SK-N-SH treated with all-trans-retinoic acid at 6 μM for 48 hours (cell line): ENCODE results near the gene GRK4.

Source experiments
- ATAC-seq: fragments of 200-7000 bp; cut with Tn5 transposase; 3 replicates; pipeline ENCODE4 v1.9.1; 2020; ENCODE audit warnings: mild to moderate bottlenecking, moderate library complexity
- ARNTL ChIP-seq: fragments of 450-650 bp; formaldehyde crosslinking; IDR thresholded peaks from 2 replicates; pipeline ENCODE4 v1.5.0; 2020; ENCODE audit warnings: low read depth, mild to moderate bottlenecking, moderate library complexity, borderline replicate concordance
- BACH2 ChIP-seq: fragments of 250-450 bp; sonication (Bioruptor Pico); IDR thresholded peaks from 2 replicates; pipeline ENCODE4 v1.9.0; 2021; ENCODE audit warnings: mild to moderate bottlenecking, borderline replicate concordance
- CSDC2 ChIP-seq: fragments of 250-450 bp; sonication (Bioruptor Pico); IDR thresholded peaks from 2 replicates; pipeline ENCODE4 v1.5.0; 2020; ENCODE audit warnings: mild to moderate bottlenecking, moderate library complexity
- ESRRG ChIP-seq: fragments of 250-450 bp; sonication (Bioruptor Pico); IDR thresholded peaks from 2 replicates; pipeline ENCODE4 v1.6.1; 2021; ENCODE audit warnings: mild to moderate bottlenecking
- GLIS3 ChIP-seq: fragments of 250-450 bp; sonication (Bioruptor Pico); IDR thresholded peaks from 2 replicates; pipeline ENCODE4 v1.5.0; 2020; ENCODE audit warnings: mild to moderate bottlenecking, moderate library complexity
- PATZ1 ChIP-seq: fragments of 250-450 bp; sonication (Bioruptor Pico); IDR thresholded peaks from 2 replicates; pipeline ENCODE4 v1.8.0; 2020; ENCODE audit warnings: mild to moderate bottlenecking, moderate library complexity, borderline replicate concordance
- TSHZ2 ChIP-seq: fragments of 250-450 bp; sonication (Bioruptor Pico); IDR thresholded peaks from 2 replicates; pipeline ENCODE4 v1.5.0; 2020; ENCODE audit warnings: mild to moderate bottlenecking, moderate library complexity
- ZC3H10 ChIP-seq: fragments of 250-450 bp; sonication (Bioruptor Pico); IDR thresholded peaks from 2 replicates; pipeline ENCODE4 v1.5.1; 2021; ENCODE audit warnings: mild to moderate bottlenecking, moderate library complexity
- ZFP3 ChIP-seq: fragments of 250-450 bp; sonication (Bioruptor Pico); IDR thresholded peaks from 2 replicates; pipeline ENCODE4 v1.5.0; 2020; ENCODE audit warnings: mild to moderate bottlenecking, moderate library complexity
- ZNF565 ChIP-seq: fragments of 450-650 bp; formaldehyde crosslinking; conservative IDR thresholded peaks from 2 replicates; pipeline ENCODE4 v1.5.0; 2020; ENCODE audit warnings: low read depth, mild to moderate bottlenecking, moderate library complexity
- ZNF70 ChIP-seq: fragments of 450-650 bp; formaldehyde crosslinking; IDR thresholded peaks from 2 replicates; pipeline ENCODE4 v1.5.0; 2020; ENCODE audit warnings: mild to moderate bottlenecking, moderate library complexity
- TF ChIP-seq, protein P1 (sequence below): fragments of 250-450 bp; sonication (Bioruptor Pico); IDR thresholded peaks from 2 replicates; pipeline ENCODE4 v1.5.1; 2020; ENCODE audit warnings: low read depth, mild to moderate bottlenecking, moderate library complexity
- TF ChIP-seq, protein P2 (sequence below): fragments of 250-450 bp; sonication (Bioruptor Pico); IDR thresholded peaks from 2 replicates; pipeline ENCODE4 v1.5.1; 2021; ENCODE audit warnings: mild to moderate bottlenecking, moderate library complexity
- TF ChIP-seq, protein P3 (sequence below): fragments of 250-450 bp; sonication (Bioruptor Pico); IDR thresholded peaks from 2 replicates; pipeline ENCODE4 v1.8.0; 2021; ENCODE audit warnings: low read depth, mild to moderate bottlenecking, moderate library complexity, borderline replicate concordance

The GRK4 gene

GRCh38 chr4:3066836-3067400 lies 103.5 kb downstream of the GRK4 start:
- TF ChIP-seq ESRRG (CRISPR knock-in tag) (no peak), BACH2 (CRISPR knock-in tag) (no peak)
- no peak for ATAC-seq

DNA sequence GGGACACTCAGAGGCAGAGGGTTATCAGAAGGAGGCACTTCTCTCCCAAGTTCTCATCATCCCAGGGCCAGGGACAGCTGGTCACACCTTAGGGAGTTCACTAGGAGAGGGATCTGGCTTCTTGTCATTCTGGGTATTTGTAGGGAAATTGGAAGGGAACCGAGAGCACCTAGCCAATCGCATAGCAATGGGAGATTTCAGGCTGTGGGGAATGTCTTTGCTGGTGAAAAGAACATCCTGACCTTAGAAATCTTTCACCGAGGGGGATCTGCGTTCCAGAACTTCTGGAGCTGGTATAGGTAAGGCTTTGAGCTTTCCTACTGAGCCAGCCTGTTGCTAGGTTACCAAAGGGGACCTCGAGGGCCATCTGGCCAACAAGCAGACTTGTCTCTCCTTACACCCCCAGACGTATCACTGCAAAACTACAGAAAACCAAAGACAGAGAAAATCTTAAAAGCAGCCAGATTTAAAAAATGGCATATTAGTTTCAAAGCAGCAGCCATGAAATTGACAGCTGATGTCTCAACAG lies 104.2 kb downstream of the GRK4 start:
- ATAC-seq = no peak
- TF ChIP-seq ZFP3 (CRISPR knock-in tag) = no peak

- TF ChIP-seq, protein P1, sequence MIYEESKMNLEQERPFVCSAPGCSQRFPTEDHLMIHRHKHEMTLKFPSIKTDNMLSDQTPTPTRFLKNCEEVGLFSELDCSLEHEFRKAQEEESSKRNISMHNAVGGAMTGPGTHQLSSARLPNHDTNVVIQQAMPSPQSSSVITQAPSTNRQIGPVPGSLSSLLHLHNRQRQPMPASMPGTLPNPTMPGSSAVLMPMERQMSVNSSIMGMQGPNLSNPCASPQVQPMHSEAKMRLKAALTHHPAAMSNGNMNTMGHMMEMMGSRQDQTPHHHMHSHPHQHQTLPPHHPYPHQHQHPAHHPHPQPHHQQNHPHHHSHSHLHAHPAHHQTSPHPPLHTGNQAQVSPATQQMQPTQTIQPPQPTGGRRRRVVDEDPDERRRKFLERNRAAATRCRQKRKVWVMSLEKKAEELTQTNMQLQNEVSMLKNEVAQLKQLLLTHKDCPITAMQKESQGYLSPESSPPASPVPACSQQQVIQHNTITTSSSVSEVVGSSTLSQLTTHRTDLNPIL = no peak
- TF ChIP-seq TSHZ2 (CRISPR knock-in tag) = no peak
- TF ChIP-seq, protein P2, sequence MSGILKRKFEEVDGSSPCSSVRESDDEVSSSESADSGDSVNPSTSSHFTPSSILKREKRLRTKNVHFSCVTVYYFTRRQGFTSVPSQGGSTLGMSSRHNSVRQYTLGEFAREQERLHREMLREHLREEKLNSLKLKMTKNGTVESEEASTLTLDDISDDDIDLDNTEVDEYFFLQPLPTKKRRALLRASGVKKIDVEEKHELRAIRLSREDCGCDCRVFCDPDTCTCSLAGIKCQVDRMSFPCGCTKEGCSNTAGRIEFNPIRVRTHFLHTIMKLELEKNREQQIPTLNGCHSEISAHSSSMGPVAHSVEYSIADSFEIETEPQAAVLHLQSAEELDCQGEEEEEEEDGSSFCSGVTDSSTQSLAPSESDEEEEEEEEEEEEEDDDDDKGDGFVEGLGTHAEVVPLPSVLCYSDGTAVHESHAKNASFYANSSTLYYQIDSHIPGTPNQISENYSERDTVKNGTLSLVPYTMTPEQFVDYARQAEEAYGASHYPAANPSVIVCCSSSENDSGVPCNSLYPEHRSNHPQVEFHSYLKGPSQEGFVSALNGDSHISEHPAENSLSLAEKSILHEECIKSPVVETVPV (CRISPR knock-in tag) = no peak
- TF ChIP-seq, protein P3, sequence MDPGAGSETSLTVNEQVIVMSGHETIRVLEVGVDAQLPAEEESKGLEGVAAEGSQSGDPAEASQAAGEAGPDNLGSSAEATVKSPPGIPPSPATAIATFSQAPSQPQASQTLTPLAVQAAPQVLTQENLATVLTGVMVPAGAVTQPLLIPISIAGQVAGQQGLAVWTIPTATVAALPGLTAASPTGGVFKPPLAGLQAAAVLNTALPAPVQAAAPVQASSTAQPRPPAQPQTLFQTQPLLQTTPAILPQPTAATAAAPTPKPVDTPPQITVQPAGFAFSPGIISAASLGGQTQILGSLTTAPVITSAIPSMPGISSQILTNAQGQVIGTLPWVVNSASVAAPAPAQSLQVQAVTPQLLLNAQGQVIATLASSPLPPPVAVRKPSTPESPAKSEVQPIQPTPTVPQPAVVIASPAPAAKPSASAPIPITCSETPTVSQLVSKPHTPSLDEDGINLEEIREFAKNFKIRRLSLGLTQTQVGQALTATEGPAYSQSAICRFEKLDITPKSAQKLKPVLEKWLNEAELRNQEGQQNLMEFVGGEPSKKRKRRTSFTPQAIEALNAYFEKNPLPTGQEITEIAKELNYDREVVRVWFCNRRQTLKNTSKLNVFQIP (CRISPR knock-in tag) = no peak
- ATAC-seq = no peak
Observed at GRCh38 chr4:3069661-3070199, 106.4 kb downstream of the GRK4 start.

GRCh38 chr4:3070709-3071500 lies 107.5 kb downstream of the GRK4 start:
- no peak for ATAC-seq
- TF ChIP-seq GLIS3 (CRISPR knock-in tag) (no peak), BACH2 (CRISPR knock-in tag) (no peak), TSHZ2 (CRISPR knock-in tag) (no peak), ZC3H10 (no peak), ARNTL (no peak), ZNF565 (CRISPR knock-in tag) (no peak), CSDC2 (no peak), ZNF70 (CRISPR knock-in tag) (no peak), PATZ1 (CRISPR knock-in tag) (no peak)
- TF ChIP-seq, protein P3 (CRISPR knock-in tag) = no peak
- TF ChIP-seq, protein P1 = no peak
- TF ChIP-seq, protein P2 (CRISPR knock-in tag) = no peak
